Measurements from ENCODE around the gene CYP1A1. TPM values are rescaled to one million over a fixed set of nuclear protein-coding genes. Genes with fewer than 3 reads are reported as not detected.

Gene CYP1A1
- total and polyA plus RNA-seq, 12 donors: 0.11 to 2.2 (median 0.96) TPM; not detected in 9

DNA sequence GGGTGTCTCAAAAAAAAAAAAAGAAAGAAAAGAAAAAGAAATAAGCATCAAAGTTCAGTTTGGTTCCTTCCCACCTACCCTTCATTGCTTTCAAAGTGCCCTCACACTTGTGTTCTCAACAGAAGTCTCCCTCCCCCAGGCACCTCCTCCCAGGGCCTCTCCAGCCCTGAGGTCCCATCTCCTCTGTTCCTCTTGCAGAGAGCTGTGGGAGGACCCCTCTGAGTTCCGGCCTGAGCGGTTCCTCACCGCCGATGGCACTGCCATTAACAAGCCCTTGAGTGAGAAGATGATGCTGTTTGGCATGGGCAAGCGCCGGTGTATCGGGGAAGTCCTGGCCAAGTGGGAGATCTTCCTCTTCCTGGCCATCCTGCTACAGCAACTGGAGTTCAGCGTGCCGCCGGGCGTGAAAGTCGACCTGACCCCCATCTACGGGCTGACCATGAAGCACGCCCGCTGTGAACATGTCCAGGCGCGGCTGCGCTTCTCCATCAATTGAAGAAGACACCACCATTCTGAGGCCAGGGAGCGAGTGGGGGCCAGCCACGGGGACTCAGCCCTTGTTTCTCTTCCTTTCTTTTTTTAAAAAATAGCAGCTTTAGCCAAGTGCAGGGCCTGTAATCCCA, 29.4 kb upstream of the CYP1A1 start:
- H3K36me3 ChIP-seq (replicated peaks in 1 of 2): no peaks in the 10 kb centered on the region
- no peaks in the 10 kb centered on the region for H3K27me3 ChIP-seq
- no peaks in the 10 kb centered on the region for H3K4me1 ChIP-seq (replicated peaks in 1 of 2)
- intact Hi-C loops (cut with DNase I): no loop called here
- H3K9me3 ChIP-seq (replicated peaks in 1 of 3): no peaks in the 10 kb centered on the region
- H3K4me3 ChIP-seq: no peak overlapping the region
- no peak for TF ChIP-seq POLR2A (IDR thresholded peaks at IDR 0.05)
- no peak for TF ChIP-seq CTCF (IDR thresholded peaks at IDR 0.05)
- no peak overlapping the region for H3K27ac ChIP-seq
- WGBS, 4 donors: 75 to 87% (median 84%) methylated on average over 17 to 20 of the region's 20 CpGs
- DNase-seq: no peak

- H3K27me3 ChIP-seq: no peaks in the 10 kb centered on the region
- TF ChIP-seq CTCF (IDR thresholded peaks at IDR 0.05): no peak
- TF ChIP-seq POLR2A (IDR thresholded peaks at IDR 0.05): no peak
- no peaks in the 10 kb centered on the region for H3K9me3 ChIP-seq (replicated peaks in 1 of 3)
- H3K27ac ChIP-seq: no peak overlapping the region
- H3K4me3 ChIP-seq: no peak overlapping the region
- WGBS, 4 donors: 43 to 58% (median 45%) methylated on average over 5 of the region's 5 CpGs
- DNase-seq: no peak
- no peaks in the 10 kb centered on the region for H3K4me1 ChIP-seq (replicated peaks in 1 of 2)
- no peaks in the 10 kb centered on the region for H3K36me3 ChIP-seq (replicated peaks in 1 of 2)
- intact Hi-C loops (cut with DNase I): no loop called here
Observed at GRCh38 chr15:74752531-74752930, 27.2 kb upstream of the CYP1A1 start.

DNA sequence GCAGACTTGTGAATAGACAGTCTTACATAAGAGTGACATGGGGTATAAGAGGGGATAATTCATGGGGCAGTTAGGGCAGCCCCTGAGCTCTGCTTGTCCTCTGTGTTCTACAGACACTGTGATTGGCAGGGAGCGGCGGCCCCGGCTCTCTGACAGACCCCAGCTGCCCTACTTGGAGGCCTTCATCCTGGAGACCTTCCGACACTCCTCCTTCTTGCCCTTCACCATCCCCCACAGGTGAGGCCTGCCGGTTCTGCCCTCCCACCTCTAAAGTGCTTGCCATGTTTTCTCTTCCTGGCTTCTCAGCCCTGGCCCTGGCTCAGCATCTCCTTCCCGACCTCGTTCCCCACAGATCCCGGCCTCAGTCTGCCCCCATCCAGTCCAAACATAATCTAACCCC, 26.7 kb upstream of the CYP1A1 start:
- WGBS, 4 donors: 74 to 87% (median 81%) methylated on average over 8 of the region's 8 CpGs
- Histone ChIP-seq H3K27me3 (no peaks in the 10 kb centered on the region), H3K27ac (no peak overlapping the region), H3K36me3 (replicated peaks in 1 of 2) (no peaks in the 10 kb centered on the region), H3K4me1 (replicated peaks in 1 of 2) (no peaks in the 10 kb centered on the region), H3K9me3 (replicated peaks in 1 of 3) (no peaks in the 10 kb centered on the region), H3K4me3 (no peak overlapping the region)
- intact Hi-C loops (cut with DNase I): no loop called here
- TF ChIP-seq CTCF (IDR thresholded peaks at IDR 0.05): no peak
- no peak for TF ChIP-seq POLR2A (IDR thresholded peaks at IDR 0.05)
- no peak for DNase-seq

DNA sequence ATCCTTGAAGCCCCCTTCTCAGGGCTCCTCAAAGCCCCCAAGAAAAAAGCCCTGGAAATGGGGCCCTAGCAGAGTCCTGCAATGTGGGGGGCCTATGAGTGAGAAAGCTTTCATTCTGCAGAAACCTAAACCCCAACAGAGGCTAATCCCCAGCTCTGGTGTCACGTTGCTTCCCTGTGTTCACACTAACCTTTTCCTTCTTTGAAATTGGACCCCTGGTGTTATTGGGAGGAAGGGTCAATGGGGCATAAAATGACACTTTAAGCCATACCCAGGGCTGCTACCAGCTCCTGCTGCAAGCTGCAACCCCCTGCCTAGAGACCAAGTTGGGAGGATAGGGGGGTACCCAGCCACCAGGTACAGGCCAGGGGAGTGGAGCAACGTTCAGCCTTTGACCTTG, 25.4 kb upstream of the CYP1A1 start:
- DNase-seq: no peak
- H3K9me3 ChIP-seq (replicated peaks in 1 of 3): no peaks in the 10 kb centered on the region
- H3K27ac ChIP-seq: no peak overlapping the region
- 36 to 60% (median 42%) methylated on average over 2 of the region's 2 CpGs for WGBS, 4 donors
- H3K36me3 ChIP-seq (replicated peaks in 1 of 2): no peaks in the 10 kb centered on the region
- intact Hi-C loops (cut with DNase I): no loop called here
- no peak for TF ChIP-seq CTCF (IDR thresholded peaks at IDR 0.05)
- no peak for TF ChIP-seq POLR2A (IDR thresholded peaks at IDR 0.05)
- no peaks in the 10 kb centered on the region for H3K4me1 ChIP-seq (replicated peaks in 1 of 2)
- H3K4me3 ChIP-seq: no peak overlapping the region
- H3K27me3 ChIP-seq: no peaks in the 10 kb centered on the region

Data from adrenal gland (tissue), 12 donors.